CD4-positive, CD25-positive, alpha-beta regulatory T cell (primary cell): ENCODE data around the gene GTF2A1L. TPM values are rescaled to one million over a fixed set of nuclear protein-coding genes. Genes with fewer than 3 reads are reported as not detected.
"Not testable (repeated sequence)": the region's sequence is repeated elsewhere in the genome, so short reads cannot be mapped to it uniquely, and the experiment has no call there.

Experiments
- ATAC-seq, 2 donors: fragments of 150-1000 bp; cut with Tn5 transposase; one replicate each; pipeline ENCODE4 v1.10.0; 2021; ENCODE audit warnings: low read depth in 2 of 2, moderate number of reproducible peaks in 2 of 2, moderate library complexity in 1 of 2
- DNase-seq, 3 donors: peaks; one replicate each; pipeline versions ENCODE4 v3.0.0 to v3.0.0-alpha.2; 2012 to 2022; ENCODE audit warnings: mixed read lengths in 1 of 3
- H3K27ac ChIP-seq: one replicate; pipeline ENCODE4 v1.7.0; 2013; ENCODE audit warnings: mild to moderate bottlenecking, low read length; ENCODE audit not compliant: insufficient read depth, poor library complexity, severe bottlenecking
- H3K27me3 ChIP-seq: one replicate; pipeline ENCODE4 v1.7.0; 2013; ENCODE audit warnings: low read length; ENCODE audit not compliant: control insufficient read depth, insufficient read depth
- H3K36me3 ChIP-seq: one replicate; pipeline ENCODE4 v1.7.0; 2013; ENCODE audit warnings: mild to moderate bottlenecking, low read length, moderate library complexity; ENCODE audit not compliant: control insufficient read depth, insufficient read depth
- H3K4me1 ChIP-seq: 2 replicates; pipeline ENCODE4 v1.7.0; 2013; ENCODE audit warnings: mild to moderate bottlenecking, low read length; ENCODE audit not compliant: insufficient read depth, control insufficient read depth, poor library complexity, severe bottlenecking
- H3K4me3 ChIP-seq: one replicate; pipeline ENCODE4 v1.7.0; 2013; ENCODE audit warnings: low read depth, mild to moderate bottlenecking, low read length, moderate library complexity
- H3K9me3 ChIP-seq, 2 experiments: 1 replicate in 1 of 2; 2 replicates in 1 of 2; pipeline ENCODE4 v1.7.0; 2013; ENCODE audit warnings: low read length in 2 of 2, mild to moderate bottlenecking in 1 of 2, moderate library complexity in 1 of 2; ENCODE audit not compliant: control insufficient read depth in 2 of 2
- H3K27ac Mint-ChIP-seq, 3 donors: one replicate each; pipeline ENCODE4 v1.8.0; 2020 to 2022; ENCODE audit warnings: mild to moderate bottlenecking in 3 of 3, mixed read lengths in 3 of 3, moderate library complexity in 2 of 3
- H3K27me3 Mint-ChIP-seq: one replicate; pipeline ENCODE4 v1.8.0; 2022; ENCODE audit warnings: mild to moderate bottlenecking, mixed read lengths
- H3K36me3 Mint-ChIP-seq: one replicate; pipeline ENCODE4 v1.8.0; 2020; ENCODE audit warnings: mixed read lengths
- H3K4me1 Mint-ChIP-seq, 4 donors: one replicate each; pipeline ENCODE4 v1.8.0; 2020 to 2022; ENCODE audit warnings: mixed read lengths in 4 of 4, mild to moderate bottlenecking in 1 of 4
- H3K4me3 Mint-ChIP-seq, 4 donors: one replicate each; pipeline ENCODE4 v1.8.0; 2020 to 2022; ENCODE audit warnings: mild to moderate bottlenecking in 4 of 4, mixed read lengths in 4 of 4, moderate library complexity in 3 of 4
- H3K9me3 Mint-ChIP-seq, 7 donors: one replicate each; pipeline ENCODE4 v1.8.0; 2020 to 2022; ENCODE audit warnings: mixed read lengths in 7 of 7, mild to moderate bottlenecking in 3 of 7, moderate library complexity in 2 of 7
- polyA plus RNA-seq, 4 donors: library from polyadenylated mRNA; unstranded; fragments of 300-500 nt; fragmentation: Illumina TruSeq; gene quantifications; one replicate each; pipeline ENCODE4 v1.2.3, GENCODE V29; 2021
- total RNA-seq: library from RNA; stranded (reverse); gene quantifications from one replicate; pipeline ENCODE4 v1.2.3, GENCODE V29; 2022

The GTF2A1L gene
- total and polyA plus RNA-seq, 5 donors from 2014 or later: not detected

DNA sequence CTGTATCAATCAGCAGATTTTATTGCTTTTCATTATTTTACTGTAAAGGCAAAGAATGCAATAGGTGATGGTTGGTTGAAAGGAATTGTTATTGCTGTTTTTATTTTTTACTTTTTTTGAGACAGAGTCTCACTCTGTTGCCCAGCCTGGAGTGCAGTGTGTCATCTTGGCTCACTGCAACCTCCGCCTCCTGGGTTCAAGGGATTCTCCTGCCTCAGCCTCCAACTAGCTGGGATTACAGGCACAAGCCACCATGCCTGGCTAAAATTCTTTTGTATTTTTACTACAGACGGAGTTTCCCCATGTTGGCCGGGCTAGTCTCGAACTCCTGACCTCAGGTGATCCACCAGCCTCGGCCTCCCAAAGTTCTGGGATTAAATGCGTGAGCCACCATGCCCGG is 20.9 kb upstream of the GTF2A1L start:
- not testable (repeated sequence) for H3K27me3 ChIP-seq, H3K27ac ChIP-seq, H3K9me3 ChIP-seq, H3K27me3 Mint-ChIP-seq, H3K36me3 ChIP-seq, H3K4me1 Mint-ChIP-seq, H3K27ac Mint-ChIP-seq, H3K4me3 Mint-ChIP-seq, DNase-seq, H3K9me3 Mint-ChIP-seq, H3K36me3 Mint-ChIP-seq, H3K4me3 ChIP-seq, ATAC-seq, H3K4me1 ChIP-seq

DNA sequence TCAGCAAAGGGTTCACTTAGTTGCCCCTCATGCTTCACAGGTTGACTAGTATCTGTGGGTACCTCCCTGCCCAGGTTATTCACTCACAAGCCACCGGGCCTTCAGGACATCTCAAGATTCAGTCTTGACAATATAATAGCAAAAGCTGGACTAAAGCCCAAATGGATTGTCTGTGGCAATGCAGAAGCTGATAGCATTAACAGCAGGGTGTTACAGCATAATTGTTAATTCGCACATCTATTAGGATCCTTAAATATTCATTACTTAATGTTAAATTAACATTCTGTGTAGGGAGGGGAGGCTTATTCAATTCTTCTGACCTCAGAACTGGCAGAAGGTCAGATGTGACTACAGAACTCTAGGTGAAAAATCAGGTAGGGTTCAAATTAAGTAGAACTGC is 20.2 kb upstream of the GTF2A1L start:
- no peaks in the 10 kb centered on the region for H3K27me3 ChIP-seq
- ATAC-seq (no peak), DNase-seq (no peak)
- H3K4me3 ChIP-seq: no peak overlapping the region
- H3K27me3 Mint-ChIP-seq: peaks cover 4% of the 10 kb centered on the region
- no peaks in the 10 kb centered on the region for H3K9me3 Mint-ChIP-seq
- H3K4me1 Mint-ChIP-seq: peaks cover 0 to 4% (median 0%) of the 10 kb centered on the region in 4 donors
- H3K4me3 Mint-ChIP-seq: no peak overlapping the region
- no peak overlapping the region for H3K27ac Mint-ChIP-seq
- H3K36me3 ChIP-seq: no peaks in the 10 kb centered on the region
- no peaks in the 10 kb centered on the region for H3K4me1 ChIP-seq
- no peaks in the 10 kb centered on the region for H3K36me3 Mint-ChIP-seq
- no peaks in the 10 kb centered on the region for H3K9me3 ChIP-seq
- no peak overlapping the region for H3K27ac ChIP-seq

DNA sequence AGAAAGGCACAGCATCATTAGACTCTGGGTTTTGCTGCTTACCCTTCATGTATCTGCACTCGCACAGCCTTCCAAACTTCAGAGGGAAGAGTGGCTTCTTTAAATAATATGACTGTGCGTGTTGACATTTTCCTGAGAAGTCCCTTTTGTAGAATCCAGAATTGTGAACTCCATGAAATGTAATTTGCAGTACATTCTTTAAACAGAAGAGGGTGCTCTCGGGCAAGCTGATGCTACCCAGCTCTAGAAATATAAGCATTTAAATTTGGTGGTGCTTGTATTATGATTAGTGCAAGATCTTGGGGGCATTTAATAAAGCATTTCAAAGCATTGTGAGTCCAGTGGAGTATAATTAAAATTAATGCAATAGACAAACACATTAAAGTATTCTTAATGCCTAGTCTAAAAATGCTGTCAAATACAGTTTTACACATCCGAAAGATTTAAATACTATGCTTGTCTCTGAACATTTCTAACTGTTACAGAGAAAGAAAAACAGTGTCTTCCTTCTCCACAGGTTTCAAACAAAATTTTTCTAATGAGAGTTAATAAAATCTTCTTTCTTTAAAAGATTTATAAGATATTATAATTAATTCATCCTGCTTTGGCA is 17.3 kb upstream of the GTF2A1L start:
- Mint-ChIP-seq H3K27ac (no peak overlapping the region), H3K4me1 (peaks cover 0 to 4% (median 0%) of the 10 kb centered on the region in 4 donors), H3K4me3 (no peak overlapping the region), H3K36me3 (no peaks in the 10 kb centered on the region), H3K27me3 (peaks cover 10% of the 10 kb centered on the region), H3K9me3 (no peaks in the 10 kb centered on the region)
- Histone ChIP-seq H3K27ac (no peak overlapping the region), H3K27me3 (no peaks in the 10 kb centered on the region), H3K9me3 (no peaks in the 10 kb centered on the region), H3K36me3 (no peaks in the 10 kb centered on the region), H3K4me3 (no peak overlapping the region), H3K4me1 (no peaks in the 10 kb centered on the region)
- ATAC-seq (no peak), DNase-seq (peak in 2 of 3 donors; percentile 3 to 51)

DNA sequence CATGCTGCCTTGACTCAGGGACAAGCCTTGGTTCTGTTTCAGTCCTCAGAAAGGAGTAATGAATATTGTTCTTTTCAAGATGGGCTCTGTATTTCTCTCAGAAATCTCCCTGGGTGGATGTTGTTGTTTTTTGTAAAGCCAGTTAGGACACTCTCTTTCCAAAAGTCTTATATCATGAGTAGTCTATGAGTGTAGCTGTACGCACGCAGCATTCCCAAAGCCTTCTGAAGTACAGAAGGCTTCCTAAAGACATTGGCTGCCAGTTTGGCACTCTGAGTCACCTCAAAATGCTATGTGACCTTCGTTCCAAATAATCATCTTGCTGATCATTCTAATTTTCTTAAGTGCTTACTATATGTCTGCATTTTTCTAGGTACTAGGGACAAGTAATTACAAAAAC is 16.7 kb upstream of the GTF2A1L start:
- peaks cover 10% of the 10 kb centered on the region for H3K27me3 Mint-ChIP-seq
- no peak for DNase-seq
- Histone ChIP-seq H3K36me3 (no peaks in the 10 kb centered on the region), H3K4me3 (no peak overlapping the region), H3K27ac (no peak overlapping the region), H3K4me1 (no peaks in the 10 kb centered on the region), H3K27me3 (no peaks in the 10 kb centered on the region), H3K9me3 (no peaks in the 10 kb centered on the region)
- no peak overlapping the region for H3K27ac Mint-ChIP-seq
- ATAC-seq: no peak
- no peaks in the 10 kb centered on the region for H3K36me3 Mint-ChIP-seq
- H3K4me1 Mint-ChIP-seq: peaks cover 0 to 4% (median 0%) of the 10 kb centered on the region in 4 donors
- no peaks in the 10 kb centered on the region for H3K9me3 Mint-ChIP-seq
- no peak overlapping the region for H3K4me3 Mint-ChIP-seq

DNA sequence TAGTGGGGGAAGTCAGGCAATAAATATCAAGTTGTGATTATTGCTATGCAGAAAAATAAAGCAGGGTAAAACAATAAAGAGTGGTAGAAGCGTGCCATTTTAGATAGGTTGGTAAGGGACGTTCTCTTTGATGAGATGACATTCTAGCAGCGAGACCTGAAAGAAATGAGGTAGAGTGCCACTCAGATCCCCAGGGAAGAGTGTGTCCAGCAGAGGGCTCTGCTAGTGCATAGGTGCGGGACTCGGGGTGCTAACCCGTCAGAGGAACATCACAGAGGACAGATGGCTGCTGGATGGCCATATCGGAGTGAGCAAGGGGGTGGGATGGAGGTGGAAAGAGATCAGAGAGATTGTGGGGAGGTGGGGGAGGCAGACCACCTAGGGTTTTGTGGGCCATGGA is 16.3 kb upstream of the GTF2A1L start:
- H3K9me3 Mint-ChIP-seq: no peaks in the 10 kb centered on the region
- Histone ChIP-seq H3K9me3 (no peaks in the 10 kb centered on the region), H3K27ac (no peak overlapping the region), H3K4me1 (no peaks in the 10 kb centered on the region), H3K27me3 (no peaks in the 10 kb centered on the region), H3K4me3 (no peak overlapping the region), H3K36me3 (no peaks in the 10 kb centered on the region)
- DNase-seq: no peak
- no peak overlapping the region for H3K27ac Mint-ChIP-seq
- no peak for ATAC-seq
- no peak overlapping the region for H3K4me3 Mint-ChIP-seq
- no peaks in the 10 kb centered on the region for H3K36me3 Mint-ChIP-seq
- H3K27me3 Mint-ChIP-seq: peaks cover 10% of the 10 kb centered on the region
- peaks cover 0 to 4% (median 0%) of the 10 kb centered on the region in 4 donors for H3K4me1 Mint-ChIP-seq

DNA sequence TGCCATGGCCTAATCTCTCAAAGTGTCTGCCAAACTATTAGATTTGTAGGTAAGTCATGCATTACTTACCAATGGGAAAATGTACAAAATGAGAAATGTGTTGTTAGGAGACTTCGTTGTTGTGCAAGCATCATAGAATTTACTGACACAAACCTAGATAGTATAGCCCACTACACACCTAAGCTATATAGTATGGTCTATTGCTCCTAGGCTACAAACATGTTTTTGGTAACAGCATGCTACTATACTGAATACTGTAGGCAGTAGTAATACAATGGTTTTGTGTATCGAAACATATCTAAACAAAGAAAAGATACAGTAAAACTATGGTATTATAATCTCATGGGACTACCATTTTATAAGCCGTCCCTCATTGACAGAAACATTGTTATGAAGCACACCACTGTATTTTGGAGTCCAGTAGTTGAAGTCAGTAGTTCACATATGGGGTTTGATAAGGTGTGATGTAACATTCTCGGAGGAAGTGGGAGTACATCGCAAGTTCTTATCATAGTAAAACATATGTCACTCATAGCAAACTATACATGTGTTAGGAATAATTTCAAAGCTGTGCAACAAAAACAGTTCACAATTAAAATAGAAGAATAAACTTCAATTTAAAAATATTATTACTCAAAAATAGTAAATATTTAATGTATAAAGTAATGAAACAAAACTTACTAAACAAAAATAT is 12.0 kb upstream of the GTF2A1L start:
- H3K9me3 ChIP-seq: no peaks in the 10 kb centered on the region
- peaks cover 6% of the 10 kb centered on the region for H3K27me3 Mint-ChIP-seq
- H3K36me3 ChIP-seq: no peaks in the 10 kb centered on the region
- ATAC-seq: no peak
- no peaks in the 10 kb centered on the region for H3K27me3 ChIP-seq
- H3K4me3 Mint-ChIP-seq: no peak overlapping the region
- H3K4me1 Mint-ChIP-seq: no peaks in the 10 kb centered on the region
- no peak overlapping the region for H3K27ac ChIP-seq
- no peak overlapping the region for H3K4me3 ChIP-seq
- H3K36me3 Mint-ChIP-seq: no peaks in the 10 kb centered on the region
- no peak overlapping the region for H3K27ac Mint-ChIP-seq
- DNase-seq: no peak
- no peaks in the 10 kb centered on the region for H3K4me1 ChIP-seq
- no peaks in the 10 kb centered on the region for H3K9me3 Mint-ChIP-seq

DNA sequence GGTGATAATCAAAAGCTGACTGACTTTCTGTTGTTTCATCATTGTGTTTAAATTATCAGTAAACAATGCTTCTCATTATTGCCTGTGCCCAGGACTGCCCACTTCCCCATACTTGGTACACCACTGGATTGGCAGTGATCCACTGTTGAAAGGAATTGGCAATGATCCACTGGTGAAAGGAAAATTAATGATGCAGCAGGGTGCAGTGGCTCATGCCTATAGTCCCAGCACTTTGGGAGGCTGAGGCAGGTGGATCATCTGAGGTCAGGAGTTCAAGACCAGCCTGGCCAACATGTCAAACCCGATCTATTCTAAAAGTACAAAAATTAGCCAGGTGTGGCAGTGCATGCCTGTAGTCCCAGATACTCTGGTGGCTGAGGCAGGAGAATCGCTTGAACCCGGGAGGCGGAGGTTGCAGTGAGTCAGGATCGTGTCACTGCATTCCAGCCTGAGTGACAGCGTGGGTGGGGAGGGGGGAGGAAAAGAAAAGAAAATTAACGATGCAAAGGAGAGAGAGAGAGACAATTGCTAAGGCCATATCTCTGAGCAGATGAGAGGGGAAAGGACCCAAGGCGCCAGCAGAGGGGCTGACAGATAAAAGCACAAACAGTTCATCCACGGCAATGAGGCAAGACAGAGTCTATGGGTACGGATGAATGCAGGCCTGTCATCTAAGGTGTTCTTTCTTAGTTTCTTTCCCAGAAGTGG is 10.2 kb upstream of the GTF2A1L start:
- H3K27me3 Mint-ChIP-seq: peaks cover 6% of the 10 kb centered on the region
- no peaks in the 10 kb centered on the region for H3K4me1 Mint-ChIP-seq
- no peaks in the 10 kb centered on the region for H3K36me3 Mint-ChIP-seq
- DNase-seq (no peak), ATAC-seq (no peak)
- H3K9me3 Mint-ChIP-seq: no peaks in the 10 kb centered on the region
- no peaks in the 10 kb centered on the region for H3K36me3 ChIP-seq
- H3K27ac ChIP-seq: no peak overlapping the region
- H3K4me1 ChIP-seq: no peaks in the 10 kb centered on the region
- no peak overlapping the region for H3K27ac Mint-ChIP-seq
- no peak overlapping the region for H3K4me3 ChIP-seq
- peaks cover 1% of the 10 kb centered on the region for H3K27me3 ChIP-seq
- no peak overlapping the region for H3K4me3 Mint-ChIP-seq
- no peaks in the 10 kb centered on the region for H3K9me3 ChIP-seq
